Stimulated activated CD8-positive, alpha-beta memory T cell treated with anti-CD3 and anti-CD28 coated beads, Interleukin-2, amount 100 ng/mL, for 1 hour (primary cell): ENCODE measurements around the gene OR6B1.
"Not testable (repeated sequence)": the region's sequence is repeated elsewhere in the genome, so short reads cannot be mapped to it uniquely, and the experiment has no call there.

Experiments used
- DNase-seq, 2 donors: peaks; one replicate each; pipeline ENCODE4 v3.0.0-alpha.2; 2020; ENCODE audit warnings: low read depth in 2 of 2

OR6B1 gene

GRCh38 chr7:144038887-144039286 lies 38.8 kb downstream of the OR6B1 start:
- no peak for DNase-seq

GRCh38 chr7:144048648-144049047 lies 48.5 kb downstream of the OR6B1 start, which contains the start of gene OR2A5:
OR2A5 (plus strand) TSS chr7:144048948; CDS start chr7:144050402, 1,454 bp downstream.
- no peak for DNase-seq

GRCh38 chr7:144049491-144049890 lies 49.4 kb downstream of the OR6B1 start:
- no peak for DNase-seq

- DNase-seq = no peak
These were observed 50.0 kb downstream of the OR6B1 start for GRCh38 chr7:144050093-144050492.

GRCh38 chr7:144050884-144051283 lies 50.8 kb downstream of the OR6B1 start:
- not testable (repeated sequence) for DNase-seq

- DNase-seq = no peak
These were observed 57.8 kb downstream of the OR6B1 start for GRCh38 chr7:144057954-144058353.
